ENCODE measurements around the gene DAZL.

- TF ChIP-seq MAX (IDR thresholded peaks at IDR 0.05) (no peak), REST (IDR thresholded peaks at IDR 0.05; ENCODE audit: low read depth) (no peak), CEBPB (IDR thresholded peaks at IDR 0.05) (no peak), TEAD4 (IDR thresholded peaks at IDR 0.05) (no peak), RAD21 (IDR thresholded peaks at IDR 0.05; ENCODE audit: low read depth) (no peak), YY1 (IDR thresholded peaks at IDR 0.05; ENCODE audit: low read depth) (no peak), TCF12 (IDR thresholded peaks at IDR 0.05; ENCODE audit: low read depth) (no peak), USF1 (IDR thresholded peaks at IDR 0.05) (no peak)
Measured at GRCh38 chr3:16606398-16606797, 1.2 kb upstream of the DAZL start.

All from Ishikawa (cell line).